ENCODE measurements around the gene SCGB3A1.

The SCGB3A1 gene

DNA sequence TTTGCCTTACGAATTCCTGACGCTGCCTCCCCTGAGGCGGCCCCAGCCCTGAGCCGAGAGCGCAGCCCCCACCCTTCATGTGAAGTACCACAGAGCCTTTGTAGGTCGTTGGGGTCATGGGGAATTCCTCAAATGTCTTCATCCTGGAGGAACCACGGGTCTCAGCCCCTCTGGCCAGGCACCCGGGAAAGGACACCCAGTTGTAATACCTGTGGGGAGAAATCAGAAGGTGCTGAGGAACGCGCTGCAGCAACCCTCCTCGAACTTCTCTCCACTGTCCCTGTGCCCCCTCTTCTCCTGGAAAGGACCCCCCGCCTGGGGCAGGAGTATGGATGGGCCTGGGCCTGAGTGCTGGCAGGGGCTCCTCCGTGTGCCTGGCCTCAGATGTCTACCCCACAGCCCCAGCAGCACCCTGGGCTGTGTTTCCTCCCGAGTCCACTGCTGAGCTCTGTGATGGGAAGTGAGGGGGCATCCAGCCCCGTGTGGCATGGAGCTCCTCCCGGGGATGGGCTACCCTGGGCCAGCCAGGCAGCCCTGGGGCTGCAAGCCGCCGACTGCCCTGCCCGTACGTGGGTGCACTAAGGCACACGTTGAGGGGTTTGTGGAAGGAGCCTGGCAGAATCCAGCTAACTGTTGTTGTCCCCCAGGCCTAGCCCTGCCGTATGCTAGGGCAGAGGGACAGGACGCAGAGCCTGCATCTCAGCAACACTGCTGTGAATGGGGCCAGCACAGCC, 18.7 kb upstream of the SCGB3A1 start:
- Histone ChIP-seq H3K4me1 (ENCODE audit: control insufficient read depth, insufficient read depth, low read length) (no peaks in the 10 kb centered on the region), H3K9me3 (ENCODE audit: control insufficient read depth, insufficient read depth, low read length) (no peaks in the 10 kb centered on the region), H3K4me3 (ENCODE audit: low read depth, low read length) (no peak overlapping the region), H3K36me3 (ENCODE audit: control insufficient read depth, insufficient read depth, low read length) (no peaks in the 10 kb centered on the region), H3K9ac (ENCODE audit: low read depth, low read length) (no peak overlapping the region), H3K27me3 (ENCODE audit: control insufficient read depth, insufficient read depth, low read length) (no peaks in the 10 kb centered on the region)

GRCh38 chr5:180609386-180609785, 18.1 kb upstream of the SCGB3A1 start:
- Histone ChIP-seq H3K36me3 (ENCODE audit: control insufficient read depth, insufficient read depth, low read length) (no peaks in the 10 kb centered on the region), H3K4me1 (ENCODE audit: control insufficient read depth, insufficient read depth, low read length) (no peaks in the 10 kb centered on the region), H3K4me3 (ENCODE audit: low read depth, low read length) (no peak overlapping the region), H3K27me3 (ENCODE audit: control insufficient read depth, insufficient read depth, low read length) (no peaks in the 10 kb centered on the region), H3K9me3 (ENCODE audit: control insufficient read depth, insufficient read depth, low read length) (no peaks in the 10 kb centered on the region), H3K9ac (ENCODE audit: low read depth, low read length) (no peak overlapping the region)

GRCh38 chr5:180608572-180609310, 17.4 kb upstream of the SCGB3A1 start:
- Histone ChIP-seq H3K4me1 (ENCODE audit: control insufficient read depth, insufficient read depth, low read length) (no peaks in the 10 kb centered on the region), H3K27me3 (ENCODE audit: control insufficient read depth, insufficient read depth, low read length) (no peaks in the 10 kb centered on the region), H3K9ac (ENCODE audit: low read depth, low read length) (no peak overlapping the region), H3K9me3 (ENCODE audit: control insufficient read depth, insufficient read depth, low read length) (no peaks in the 10 kb centered on the region), H3K4me3 (ENCODE audit: low read depth, low read length) (no peak overlapping the region), H3K36me3 (ENCODE audit: control insufficient read depth, insufficient read depth, low read length) (no peaks in the 10 kb centered on the region)

- Histone ChIP-seq H3K9me3 (ENCODE audit: control insufficient read depth, insufficient read depth, low read length) (no peaks in the 10 kb centered on the region), H3K4me3 (ENCODE audit: low read depth, low read length) (no peak overlapping the region), H3K9ac (ENCODE audit: low read depth, low read length) (no peak overlapping the region), H3K36me3 (ENCODE audit: control insufficient read depth, insufficient read depth, low read length) (no peaks in the 10 kb centered on the region), H3K27me3 (ENCODE audit: control insufficient read depth, insufficient read depth, low read length) (no peaks in the 10 kb centered on the region), H3K4me1 (ENCODE audit: control insufficient read depth, insufficient read depth, low read length) (no peaks in the 10 kb centered on the region)
Observed at GRCh38 chr5:180607861-180608571, 16.7 kb upstream of the SCGB3A1 start.

GRCh38 chr5:180606215-180606785, 15.0 kb upstream of the SCGB3A1 start:
- Histone ChIP-seq H3K9me3 (ENCODE audit: control insufficient read depth, insufficient read depth, low read length) (no peaks in the 10 kb centered on the region), H3K4me1 (ENCODE audit: control insufficient read depth, insufficient read depth, low read length) (no peaks in the 10 kb centered on the region), H3K4me3 (ENCODE audit: low read depth, low read length) (no peak overlapping the region), H3K9ac (ENCODE audit: low read depth, low read length) (no peak overlapping the region), H3K27me3 (ENCODE audit: control insufficient read depth, insufficient read depth, low read length) (no peaks in the 10 kb centered on the region), H3K36me3 (ENCODE audit: control insufficient read depth, insufficient read depth, low read length) (no peaks in the 10 kb centered on the region)

- Histone ChIP-seq H3K9ac (ENCODE audit: low read depth, low read length) (no peak overlapping the region), H3K36me3 (ENCODE audit: control insufficient read depth, insufficient read depth, low read length) (no peaks in the 10 kb centered on the region), H3K9me3 (ENCODE audit: control insufficient read depth, insufficient read depth, low read length) (no peaks in the 10 kb centered on the region), H3K4me1 (ENCODE audit: control insufficient read depth, insufficient read depth, low read length) (no peaks in the 10 kb centered on the region), H3K27me3 (ENCODE audit: control insufficient read depth, insufficient read depth, low read length) (no peaks in the 10 kb centered on the region), H3K4me3 (ENCODE audit: low read depth, low read length) (no peak overlapping the region)
Observed at GRCh38 chr5:180605554-180606214, 14.4 kb upstream of the SCGB3A1 start.

GRCh38 chr5:180604271-180604670, 13.0 kb upstream of the SCGB3A1 start:
- Histone ChIP-seq H3K9ac (ENCODE audit: low read depth, low read length) (no peak overlapping the region), H3K9me3 (ENCODE audit: control insufficient read depth, insufficient read depth, low read length) (no peaks in the 10 kb centered on the region), H3K4me1 (ENCODE audit: control insufficient read depth, insufficient read depth, low read length) (no peaks in the 10 kb centered on the region), H3K36me3 (ENCODE audit: control insufficient read depth, insufficient read depth, low read length) (no peaks in the 10 kb centered on the region), H3K4me3 (ENCODE audit: low read depth, low read length) (no peak overlapping the region), H3K27me3 (ENCODE audit: control insufficient read depth, insufficient read depth, low read length) (no peaks in the 10 kb centered on the region)

DNA sequence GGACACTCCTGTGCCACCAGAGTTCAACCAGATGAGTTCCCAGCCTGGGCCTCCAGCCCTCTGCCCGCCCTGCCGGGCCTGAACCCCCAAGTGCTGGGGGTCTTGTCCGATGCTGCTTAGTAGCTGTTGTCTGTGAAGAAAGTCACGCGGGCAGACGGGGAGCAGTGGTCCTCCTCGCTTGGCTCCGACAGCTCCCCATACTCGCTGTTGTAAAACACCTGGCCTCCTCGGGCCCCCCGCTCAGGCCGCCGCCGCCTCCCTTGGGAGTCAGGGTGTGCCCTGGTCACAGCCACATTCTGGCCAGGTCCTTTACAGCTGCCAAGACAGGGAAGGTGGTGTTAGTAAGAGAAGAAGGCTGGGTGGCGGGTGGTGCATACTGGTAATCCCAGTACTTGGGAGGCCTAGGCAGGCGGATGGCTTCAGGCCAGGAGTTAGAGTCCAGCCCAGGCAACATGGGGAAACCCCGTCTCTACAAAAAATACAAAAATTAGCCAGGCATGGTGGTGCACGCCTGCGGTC, 11.8 kb upstream of the SCGB3A1 start:
- H3K9ac ChIP-seq (ENCODE audit: low read depth, low read length) = no peak overlapping the region

GRCh38 chr5:180602481-180603075, 11.3 kb upstream of the SCGB3A1 start:
- Histone ChIP-seq H3K36me3 (ENCODE audit: control insufficient read depth, insufficient read depth, low read length) (no peaks in the 10 kb centered on the region), H3K9ac (ENCODE audit: low read depth, low read length) (no peak overlapping the region), H3K9me3 (ENCODE audit: control insufficient read depth, insufficient read depth, low read length) (no peaks in the 10 kb centered on the region), H3K4me3 (ENCODE audit: low read depth, low read length) (no peak overlapping the region), H3K4me1 (ENCODE audit: control insufficient read depth, insufficient read depth, low read length) (no peaks in the 10 kb centered on the region), H3K27me3 (ENCODE audit: control insufficient read depth, insufficient read depth, low read length) (no peaks in the 10 kb centered on the region)

More for the DNA sequence above, 11.8 kb upstream of the SCGB3A1 start:
- no peaks in the 10 kb centered on the region for H3K36me3 ChIP-seq (ENCODE audit: control insufficient read depth, insufficient read depth, low read length)
- no peaks in the 10 kb centered on the region for H3K9me3 ChIP-seq (ENCODE audit: control insufficient read depth, insufficient read depth, low read length)
- H3K4me3 ChIP-seq (ENCODE audit: low read depth, low read length) = no peak overlapping the region
- H3K4me1 ChIP-seq (ENCODE audit: control insufficient read depth, insufficient read depth, low read length) = no peaks in the 10 kb centered on the region
- H3K27me3 ChIP-seq (ENCODE audit: control insufficient read depth, insufficient read depth, low read length) = no peaks in the 10 kb centered on the region

DNA sequence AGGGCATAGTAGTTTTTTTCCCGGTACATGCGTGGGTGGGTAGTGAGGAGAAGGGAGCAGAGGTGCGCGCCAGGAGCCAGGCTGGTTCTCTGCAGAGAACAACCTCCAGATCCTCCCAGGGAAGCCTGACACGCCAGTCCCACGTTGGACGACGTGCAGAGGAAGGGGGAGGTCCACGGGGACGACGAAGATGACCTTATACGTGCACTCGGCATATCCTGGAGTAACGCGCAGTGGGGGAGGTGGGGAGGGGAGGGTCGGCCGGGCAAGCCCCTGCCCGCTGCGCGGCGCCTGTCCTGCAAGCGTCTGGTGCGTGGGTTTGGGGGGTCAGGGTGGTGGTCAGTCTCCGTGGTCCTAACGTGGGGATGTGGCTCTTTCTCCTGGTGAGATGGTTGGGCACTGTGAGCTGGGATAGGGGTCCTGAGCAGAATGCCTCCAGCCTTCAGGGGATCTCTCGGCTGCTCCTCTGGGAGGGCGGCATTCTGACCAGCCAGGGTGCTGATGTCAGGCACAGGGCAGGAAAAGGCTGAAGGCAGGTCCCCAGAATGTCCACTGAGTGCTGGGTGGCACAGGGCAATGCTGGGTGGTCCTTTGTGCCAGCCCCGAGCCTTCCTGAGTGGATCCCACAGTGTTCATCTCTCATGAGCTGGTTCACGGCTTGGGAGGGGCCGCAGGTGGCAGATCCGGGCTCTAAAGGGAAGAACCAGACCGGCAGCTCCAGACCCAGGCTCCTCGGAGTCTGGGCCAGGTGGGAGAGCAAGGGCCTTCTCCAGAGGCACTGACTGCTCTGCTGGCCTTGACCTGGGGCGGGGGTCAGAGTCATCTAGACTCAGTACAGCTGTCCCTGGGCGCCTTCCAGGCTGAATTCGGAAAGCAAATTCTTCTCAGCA, 10.5 kb upstream of the SCGB3A1 start:
- Histone ChIP-seq H3K4me3 (ENCODE audit: low read depth, low read length) (no peak overlapping the region), H3K9ac (ENCODE audit: low read depth, low read length) (no peak overlapping the region), H3K9me3 (ENCODE audit: control insufficient read depth, insufficient read depth, low read length) (no peaks in the 10 kb centered on the region), H3K4me1 (ENCODE audit: control insufficient read depth, insufficient read depth, low read length) (no peaks in the 10 kb centered on the region), H3K36me3 (ENCODE audit: control insufficient read depth, insufficient read depth, low read length) (no peaks in the 10 kb centered on the region), H3K27me3 (ENCODE audit: control insufficient read depth, insufficient read depth, low read length) (no peaks in the 10 kb centered on the region)

Data from iPS-15b (cell line).